ENCODE measurements around the gene GDF2. TPM values are rescaled to one million over a fixed set of nuclear protein-coding genes. Genes with fewer than 3 reads are reported as not detected.

The GDF2 gene
- total RNA-seq, 1 experiment from 2014 or later: not detected

DNA sequence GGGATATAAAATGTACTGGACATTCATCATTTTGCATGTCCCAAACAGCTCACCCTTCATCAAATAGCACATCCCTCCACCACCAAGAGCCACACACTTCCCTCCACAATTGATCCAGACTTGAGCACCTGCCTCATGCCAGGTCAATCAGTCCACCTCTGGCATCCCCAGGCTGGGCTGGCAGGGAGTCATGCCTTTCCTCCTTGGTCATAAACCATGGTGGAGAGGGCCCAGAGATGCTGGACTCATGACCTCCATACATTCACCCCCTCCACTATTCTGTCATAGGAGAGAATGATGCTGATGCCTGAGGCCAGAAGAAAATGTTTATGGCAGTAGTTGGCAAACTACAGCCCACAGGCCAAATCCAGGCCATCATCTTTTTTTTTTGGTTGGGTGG, 38.4 kb upstream of the GDF2 start:
- no peak overlapping the region for H4K91ac ChIP-seq (ENCODE audit: insufficient read length, low read depth, low read length)
- H4K20me1 ChIP-seq (ENCODE audit: control insufficient read depth, insufficient read depth, insufficient read length): no peaks in the 10 kb centered on the region
- H3K23me2 ChIP-seq (ENCODE audit: insufficient read length, low read depth, low read length, poor library complexity, severe bottlenecking): no peaks in the 10 kb centered on the region
- H3K4ac ChIP-seq (ENCODE audit: low read depth, low read length): no peak overlapping the region
- H2BK20ac ChIP-seq (ENCODE audit: low read depth, low read length, poor library complexity, severe bottlenecking): no peak overlapping the region
- H3K9ac ChIP-seq (ENCODE audit: extremely low read depth, insufficient read length, low read length): no peak overlapping the region
- no peaks in the 10 kb centered on the region for H3K27me3 ChIP-seq (ENCODE audit: insufficient read depth, low read length)
- no peak overlapping the region for H4K8ac ChIP-seq (replicated peaks; ENCODE audit: insufficient read length, low read depth, low read length)
- H2AFZ ChIP-seq (ENCODE audit: low read length): no peak overlapping the region
- TF ChIP-seq, protein P1, sequence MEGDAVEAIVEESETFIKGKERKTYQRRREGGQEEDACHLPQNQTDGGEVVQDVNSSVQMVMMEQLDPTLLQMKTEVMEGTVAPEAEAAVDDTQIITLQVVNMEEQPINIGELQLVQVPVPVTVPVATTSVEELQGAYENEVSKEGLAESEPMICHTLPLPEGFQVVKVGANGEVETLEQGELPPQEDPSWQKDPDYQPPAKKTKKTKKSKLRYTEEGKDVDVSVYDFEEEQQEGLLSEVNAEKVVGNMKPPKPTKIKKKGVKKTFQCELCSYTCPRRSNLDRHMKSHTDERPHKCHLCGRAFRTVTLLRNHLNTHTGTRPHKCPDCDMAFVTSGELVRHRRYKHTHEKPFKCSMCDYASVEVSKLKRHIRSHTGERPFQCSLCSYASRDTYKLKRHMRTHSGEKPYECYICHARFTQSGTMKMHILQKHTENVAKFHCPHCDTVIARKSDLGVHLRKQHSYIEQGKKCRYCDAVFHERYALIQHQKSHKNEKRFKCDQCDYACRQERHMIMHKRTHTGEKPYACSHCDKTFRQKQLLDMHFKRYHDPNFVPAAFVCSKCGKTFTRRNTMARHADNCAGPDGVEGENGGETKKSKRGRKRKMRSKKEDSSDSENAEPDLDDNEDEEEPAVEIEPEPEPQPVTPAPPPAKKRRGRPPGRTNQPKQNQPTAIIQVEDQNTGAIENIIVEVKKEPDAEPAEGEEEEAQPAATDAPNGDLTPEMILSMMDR (conservative IDR thresholded peaks at IDR 0.05): no peak
- no peak overlapping the region for H3K4me2 ChIP-seq (ENCODE audit: insufficient read depth, insufficient read length, low read length)
- Mint-ChIP-seq H3K4me1 (0 out of 4 replicates have a peak, but pooled peaks cover 0 to 4% of the 10 kb centered on the region in 2 experiments), H3K4me3 (no peak overlapping the region), H3K27ac (no peak overlapping the region; a peak in 1 of 7 replicates), H3K36me3 (ENCODE audit: insufficient read depth in 1 of 3, low read depth in 3 of 3) (no peaks in the 10 kb centered on the region; a peak in 1 of 7 replicates), H3K9me3 (no peaks in the 10 kb centered on the region), H3K27me3 (ENCODE audit: low read depth) (peaks cover 11% of the 10 kb centered on the region)
- no peaks in the 10 kb centered on the region for H3K79me1 ChIP-seq (ENCODE audit: insufficient read depth, low read depth, low read length, poor library complexity, severe bottlenecking)
- no peaks in the 10 kb centered on the region for H3K9me3 ChIP-seq (ENCODE audit: control insufficient read depth, low read depth, low read length)
- H2BK120ac ChIP-seq (ENCODE audit: low read depth, low read length, poor library complexity, severe bottlenecking): no peak overlapping the region
- no peak overlapping the region for H2BK12ac ChIP-seq (ENCODE audit: insufficient read length, low read depth, low read length)
- DNase-seq: no peak
- no peak overlapping the region for H2BK15ac ChIP-seq (ENCODE audit: low read depth, low read length)
- H2BK5ac ChIP-seq (ENCODE audit: insufficient read length, low read length): no peak overlapping the region
- H3K18ac ChIP-seq (ENCODE audit: insufficient read length, low read depth, low read length): no peak overlapping the region
- H4K5ac ChIP-seq (ENCODE audit: insufficient read length, low read depth, low read length): no peak overlapping the region
- no peaks in the 10 kb centered on the region for H3K4me1 ChIP-seq (ENCODE audit: insufficient read depth, low read length)
- no peak overlapping the region for H3K23ac ChIP-seq (ENCODE audit: insufficient read length, low read depth, low read length)
- no peak overlapping the region for H3K56ac ChIP-seq (ENCODE audit: insufficient read length, low read depth, low read length)
- H3K14ac ChIP-seq (ENCODE audit: insufficient read depth, low read length): no peak overlapping the region
- H3K27ac ChIP-seq (ENCODE audit: insufficient read length, low read depth, low read length): no peak overlapping the region
- H2AK5ac ChIP-seq (ENCODE audit: insufficient read length, low read length): no peak overlapping the region
- no peaks in the 10 kb centered on the region for H3K79me2 ChIP-seq (ENCODE audit: insufficient read depth, low read length)
- no peak overlapping the region for H3T11ph ChIP-seq (ENCODE audit: low read length)
